ENCODE measurements around the gene THADA.
A peak's percentile ranks its signal among the peaks of the same experiment; 100 is the strongest.

Gene THADA

GRCh38 chr2:43239981-43240765, 355.7 kb downstream of the THADA start:
- DNase-seq (ENCODE audit: low spot score) = no peak

GRCh38 chr2:43238813-43239212, 357.0 kb downstream of the THADA start:
- no peak for DNase-seq (ENCODE audit: low spot score)

GRCh38 chr2:43238176-43238575, 357.7 kb downstream of the THADA start:
- no peak for DNase-seq (ENCODE audit: low spot score)

GRCh38 chr2:43233218-43234212, 362.3 kb downstream of the THADA start:
- no peak for DNase-seq (ENCODE audit: low spot score)

GRCh38 chr2:43230951-43231827, 364.6 kb downstream of the THADA start:
- DNase-seq (ENCODE audit: low spot score) = no peak

- peak; percentile 59 for DNase-seq (ENCODE audit: low spot score)
These were observed 365.4 kb downstream of the THADA start for GRCh38 chr2:43230351-43230885.

DNA sequence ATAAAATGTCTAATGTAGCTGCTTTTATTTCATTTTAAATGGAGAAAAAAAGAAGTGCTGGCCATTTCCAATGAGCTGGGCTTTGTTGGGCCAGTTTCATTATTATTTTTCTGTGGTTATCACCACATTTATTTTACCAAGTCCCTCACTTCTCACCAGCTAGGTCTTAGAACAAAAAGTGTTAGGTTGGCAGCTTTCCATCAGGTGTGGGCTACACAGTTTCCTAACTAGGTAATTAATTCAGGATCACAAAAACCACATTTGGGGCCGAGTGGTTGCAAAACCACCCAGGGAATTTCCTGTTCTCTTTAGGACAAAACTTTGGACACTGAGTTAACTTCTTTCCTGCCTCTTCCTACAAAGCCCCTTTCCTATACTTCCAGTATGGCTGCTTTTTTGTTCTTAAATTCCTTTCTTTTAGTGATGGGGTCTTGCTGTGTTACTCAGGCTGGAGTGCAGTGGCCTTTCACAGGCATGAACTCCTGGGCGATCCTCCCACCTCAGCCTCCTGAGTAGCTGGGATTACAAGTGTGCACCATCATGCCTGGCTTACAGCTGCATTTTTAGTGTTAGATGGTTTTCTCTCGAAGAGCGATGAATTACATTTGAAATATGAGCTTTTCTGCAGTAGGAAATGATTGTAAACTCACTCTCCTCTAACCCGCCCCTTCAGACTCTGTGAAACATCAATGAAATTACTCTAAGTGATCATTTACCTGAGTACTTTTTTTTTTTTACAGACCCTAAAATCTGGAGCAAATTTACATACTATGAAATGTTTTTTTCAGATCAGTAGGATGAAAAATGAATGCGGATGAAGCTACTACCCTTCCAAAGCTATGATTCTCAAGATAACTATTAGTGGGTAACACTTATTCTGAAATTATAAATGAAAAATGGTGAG, 366.8 kb downstream of the THADA start:
- DNase-seq (ENCODE audit: low spot score) = no peak

DNA sequence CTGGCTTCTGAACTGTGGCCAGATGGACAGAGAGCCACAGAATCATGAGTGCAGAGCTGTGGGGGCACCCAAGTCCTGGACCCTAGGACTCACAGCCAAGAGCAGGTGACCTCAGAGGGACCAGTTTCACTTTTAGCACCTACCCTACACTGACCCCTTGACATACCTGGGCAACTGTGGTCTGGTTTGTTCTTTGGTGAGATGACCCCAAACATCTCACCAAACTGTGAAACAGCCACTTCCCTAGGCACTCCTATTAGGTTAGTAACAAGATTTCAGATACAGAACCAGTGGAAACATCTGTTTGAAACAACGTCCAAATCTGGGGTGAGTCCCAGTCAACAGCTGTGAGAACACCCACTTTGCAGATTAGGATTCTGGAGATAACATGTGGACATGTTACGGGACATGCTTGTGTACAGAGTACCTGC, 367.5 kb downstream of the THADA start:
- DNase-seq (ENCODE audit: low spot score) = peak; percentile 28

GRCh38 chr2:43227830-43228281, 368.0 kb downstream of the THADA start:
- DNase-seq (ENCODE audit: low spot score) = no peak

DNA sequence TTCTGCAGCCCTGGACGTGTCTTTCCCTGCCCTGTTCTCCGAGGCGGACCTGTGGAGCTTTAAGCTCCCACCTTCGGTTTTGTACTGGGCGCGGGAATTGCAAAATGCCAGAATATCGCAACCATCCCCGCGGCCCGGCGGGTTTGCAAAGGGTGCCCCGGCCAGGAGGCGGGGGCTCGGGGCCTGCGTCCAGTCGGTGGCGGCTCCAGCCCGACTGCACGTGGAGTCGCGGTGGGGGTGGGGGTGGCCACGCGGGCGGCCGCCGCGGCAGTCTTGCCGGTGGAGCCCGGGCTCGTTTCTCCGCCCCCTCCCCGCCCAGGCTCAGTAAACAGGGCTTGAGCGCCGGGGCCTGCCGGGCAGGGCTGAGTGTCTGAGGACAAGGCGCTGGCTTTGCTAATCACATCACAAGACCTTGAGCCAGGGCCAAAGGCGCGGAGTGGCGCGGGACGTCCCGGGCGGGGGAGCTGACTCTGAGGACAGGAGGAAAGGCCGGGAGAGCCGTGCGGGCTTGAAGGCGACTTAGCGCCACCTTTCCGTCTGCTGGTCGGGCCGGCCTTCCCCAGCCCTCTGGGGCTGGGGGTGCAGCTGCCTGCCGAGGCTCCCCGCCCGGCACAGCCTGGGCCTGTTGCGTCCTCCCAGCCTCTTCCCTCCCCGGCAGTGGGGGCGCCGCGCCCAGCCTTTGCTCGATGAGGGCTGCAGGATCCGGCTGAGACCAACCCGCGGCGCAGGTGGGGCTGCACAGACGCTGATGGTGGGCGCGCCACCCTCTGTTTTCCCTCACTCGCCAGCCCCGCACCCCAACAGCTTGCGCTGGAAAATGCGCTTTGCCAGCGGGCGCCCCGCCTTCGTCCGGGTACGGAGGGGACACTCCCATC, 368.6 kb downstream of the THADA start:
- DNase-seq (ENCODE audit: low spot score) = peak; percentile 75

DNA sequence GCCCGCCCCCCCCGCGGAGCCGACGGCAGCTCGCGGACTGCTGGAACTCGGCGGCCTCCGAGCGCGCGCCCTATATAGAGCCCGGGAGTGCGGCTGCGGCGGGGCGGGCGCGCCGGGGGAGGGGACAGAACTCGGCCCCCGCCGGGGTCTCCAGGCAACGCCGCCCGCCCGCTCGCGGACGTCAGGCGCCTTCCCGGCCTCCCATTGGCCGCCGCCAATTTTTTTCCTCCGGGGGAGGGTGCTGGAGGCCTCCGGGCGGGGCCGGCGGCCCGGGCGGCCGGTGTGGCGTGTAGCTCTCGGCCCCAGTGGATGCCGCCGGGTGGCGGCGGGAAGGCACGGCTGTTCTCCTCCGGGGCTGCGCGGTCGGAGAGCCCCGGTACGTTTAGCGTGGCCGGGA, 369.3 kb downstream of the THADA start, which contains the start of gene ZFP36L2:
Gene ZFP36L2, minus strand, starts transcription at position 49 of the 397 bp plus-strand sequence. CDS start 291 bp downstream, outside the sequence.
- DNase-seq (ENCODE audit: low spot score) = peak; percentile 95

DNA sequence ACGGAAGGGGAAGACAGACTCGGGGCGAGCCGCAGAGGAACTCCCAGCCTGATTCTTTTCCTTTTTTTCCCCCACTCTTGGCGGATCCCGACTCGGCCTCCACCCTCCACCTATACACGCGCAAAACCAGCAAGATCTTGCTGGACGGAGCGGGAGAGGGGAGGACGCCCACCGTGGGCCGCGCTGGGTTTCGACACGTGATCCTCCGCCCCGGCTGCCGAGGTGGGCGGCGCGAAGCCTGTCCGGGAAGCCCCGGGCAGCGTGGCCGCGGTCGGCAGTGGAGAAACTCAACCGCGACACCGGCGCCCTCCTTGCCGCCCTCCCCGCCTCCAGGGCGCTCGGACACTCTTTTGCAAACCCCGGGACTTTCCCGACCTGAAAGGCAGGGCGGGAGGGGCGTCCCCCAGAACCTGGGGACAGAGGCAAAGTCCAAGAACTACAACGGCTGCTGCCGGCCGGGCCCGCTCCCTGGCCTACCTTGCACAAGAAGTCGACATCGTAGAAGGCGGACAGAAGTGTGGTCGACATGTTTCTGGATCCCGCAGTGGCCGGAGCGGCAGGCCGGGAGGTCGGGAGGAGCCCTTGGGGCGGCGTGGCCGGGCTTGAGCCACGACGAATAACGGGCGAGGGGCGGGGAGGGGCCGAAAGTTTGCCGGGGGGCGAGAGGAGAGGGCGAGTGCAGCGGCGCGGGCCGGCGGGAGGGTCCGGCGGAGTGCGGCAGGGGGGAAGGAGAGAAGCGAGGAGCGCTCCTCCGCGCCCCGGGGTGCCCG, 369.9 kb downstream of the THADA start:
- peak; percentile 66 for DNase-seq (ENCODE audit: low spot score)

- DNase-seq (ENCODE audit: low spot score) = peak; percentile 79
These were observed 370.6 kb downstream of the THADA start for GRCh38 chr2:43225093-43225787.

DNA sequence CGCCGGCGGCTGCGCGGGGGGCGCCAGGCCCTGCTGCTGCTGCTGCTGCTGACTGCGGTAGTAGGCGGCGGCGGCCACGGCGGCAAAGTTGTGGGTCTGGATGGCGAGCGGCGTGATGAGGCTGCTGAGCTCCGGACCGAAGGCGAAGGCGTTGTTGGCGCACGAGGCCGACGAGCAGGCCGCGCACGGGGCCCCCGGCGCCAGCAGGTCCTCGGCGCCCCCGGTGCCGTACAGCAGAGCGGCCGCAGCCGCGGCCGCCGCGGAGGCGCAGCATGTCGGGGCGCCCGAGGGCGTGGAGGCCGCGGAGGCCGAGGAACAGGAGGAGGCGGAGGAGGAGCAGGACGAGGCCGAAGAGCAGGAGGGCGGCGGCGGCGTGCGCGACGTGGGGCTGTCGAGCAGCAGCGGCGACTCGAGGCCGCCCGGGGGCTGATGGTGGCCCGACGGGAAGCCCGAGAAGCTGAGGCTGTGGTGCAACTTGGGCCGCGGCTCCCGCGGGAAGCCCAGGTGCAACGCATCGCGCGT, 371.2 kb downstream of the THADA start:
- peak; percentile 56 for DNase-seq (ENCODE audit: low spot score)

DNA sequence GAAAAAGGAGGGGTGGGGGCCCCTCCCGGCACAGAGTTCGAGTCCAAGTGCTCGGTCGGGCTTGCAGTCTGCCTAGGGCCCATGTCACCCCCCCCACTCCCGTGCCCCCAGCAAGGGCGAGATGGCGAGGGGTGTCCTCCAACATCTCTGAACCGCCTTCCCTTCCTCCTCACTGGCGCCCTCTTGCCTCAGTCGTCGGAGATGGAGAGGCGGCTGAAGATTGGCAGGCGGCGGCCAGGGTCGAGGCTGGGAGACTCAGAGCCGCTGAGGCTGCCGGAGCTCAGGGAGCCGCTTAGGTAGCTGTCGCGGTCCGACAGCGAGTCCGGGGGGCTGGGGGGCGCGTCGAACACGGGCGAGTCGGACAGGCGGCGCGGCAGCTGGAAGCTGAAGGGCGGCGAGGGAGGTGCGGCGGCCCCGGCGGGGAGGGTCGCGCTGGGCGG, 371.7 kb downstream of the THADA start:
- peak; percentile 91 for DNase-seq (ENCODE audit: low spot score)

GRCh38 chr2:43223521-43224001, 372.3 kb downstream of the THADA start:
- peak; percentile 34 for DNase-seq (ENCODE audit: low spot score)
